T-helper 22 cell (primary cell): Measurements from ENCODE around the gene KDM2B.

Experiments
- DNase-seq: peaks from one replicate; pipeline ENCODE4 v3.0.0-alpha.2; 2020; ENCODE audit warnings: low read depth

Gene KDM2B

DNA sequence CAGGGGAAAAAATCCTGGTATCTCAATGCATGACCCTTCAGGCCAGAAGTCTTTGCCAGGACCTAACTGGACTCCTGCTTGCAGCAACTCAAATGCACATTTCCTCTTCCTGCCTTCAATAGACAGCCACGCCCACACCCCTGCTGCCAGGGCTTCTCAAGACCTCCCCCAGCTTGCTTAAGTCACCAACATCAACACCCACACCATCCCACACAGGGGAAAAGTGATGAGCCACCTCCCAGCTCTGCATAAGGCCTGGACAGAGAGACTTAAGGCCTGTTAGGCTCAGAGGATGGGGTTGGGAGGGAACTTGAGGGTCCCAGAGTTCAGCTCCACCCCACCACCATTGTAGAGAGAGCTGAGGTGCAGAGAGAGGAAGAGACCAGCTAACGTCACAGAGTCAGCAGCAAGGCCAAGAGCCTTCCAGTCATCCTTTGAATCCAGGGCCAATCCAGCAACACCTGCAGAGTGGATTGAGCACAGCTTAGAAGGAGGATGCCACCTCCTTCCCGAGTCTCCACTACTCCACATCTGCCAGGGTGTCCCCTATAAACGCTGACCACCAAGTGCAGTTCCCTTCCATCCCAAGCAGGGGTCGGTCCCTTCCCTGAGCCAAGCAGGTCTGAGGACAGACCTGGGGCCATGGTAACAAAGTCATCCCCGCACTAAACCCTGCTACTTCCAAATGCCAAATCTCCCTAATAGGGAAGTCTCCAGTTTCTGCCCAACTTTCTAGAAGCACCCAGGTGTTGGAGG lies 50.0 kb downstream of the KDM2B start:
- DNase-seq = peak; percentile 52

DNA sequence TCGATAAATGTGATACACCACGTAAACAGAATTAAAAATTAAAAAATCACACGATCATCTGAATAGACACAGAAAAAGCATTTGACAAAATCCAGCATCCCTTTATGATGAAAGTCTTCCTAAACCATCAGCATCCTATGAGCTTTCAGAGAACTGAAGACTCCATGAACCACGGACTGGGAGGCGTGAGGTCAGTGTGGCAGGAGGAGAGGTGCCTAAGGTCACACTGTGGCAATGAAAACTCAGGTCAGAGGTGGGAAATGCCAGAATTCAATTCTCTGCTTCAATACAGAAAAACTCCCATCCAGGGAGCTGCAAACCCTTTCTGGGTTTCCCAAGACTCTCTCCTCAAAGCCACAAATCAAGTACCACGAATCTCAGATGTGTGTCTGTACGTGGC lies 51.6 kb downstream of the KDM2B start:
- DNase-seq = no peak

DNA sequence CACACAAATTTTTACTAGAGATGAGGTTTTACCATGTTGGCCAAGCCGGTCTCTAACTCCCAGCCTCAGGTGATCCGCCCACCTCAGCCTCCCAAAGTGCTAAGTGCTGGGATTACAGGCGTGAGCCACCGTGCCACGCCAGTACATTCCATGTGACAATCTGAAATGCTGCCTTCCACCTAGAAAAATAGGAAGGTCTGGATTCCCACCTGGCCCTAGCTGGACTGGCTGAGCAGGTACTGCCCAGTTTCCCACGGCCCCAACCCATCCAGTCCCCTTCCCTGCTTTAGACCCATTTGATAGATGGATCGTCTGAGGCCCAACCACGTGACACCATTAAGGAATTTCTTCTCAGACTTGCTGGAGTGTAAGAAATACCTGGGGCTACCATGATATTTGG lies 55.4 kb downstream of the KDM2B start:
- DNase-seq = no peak

DNA sequence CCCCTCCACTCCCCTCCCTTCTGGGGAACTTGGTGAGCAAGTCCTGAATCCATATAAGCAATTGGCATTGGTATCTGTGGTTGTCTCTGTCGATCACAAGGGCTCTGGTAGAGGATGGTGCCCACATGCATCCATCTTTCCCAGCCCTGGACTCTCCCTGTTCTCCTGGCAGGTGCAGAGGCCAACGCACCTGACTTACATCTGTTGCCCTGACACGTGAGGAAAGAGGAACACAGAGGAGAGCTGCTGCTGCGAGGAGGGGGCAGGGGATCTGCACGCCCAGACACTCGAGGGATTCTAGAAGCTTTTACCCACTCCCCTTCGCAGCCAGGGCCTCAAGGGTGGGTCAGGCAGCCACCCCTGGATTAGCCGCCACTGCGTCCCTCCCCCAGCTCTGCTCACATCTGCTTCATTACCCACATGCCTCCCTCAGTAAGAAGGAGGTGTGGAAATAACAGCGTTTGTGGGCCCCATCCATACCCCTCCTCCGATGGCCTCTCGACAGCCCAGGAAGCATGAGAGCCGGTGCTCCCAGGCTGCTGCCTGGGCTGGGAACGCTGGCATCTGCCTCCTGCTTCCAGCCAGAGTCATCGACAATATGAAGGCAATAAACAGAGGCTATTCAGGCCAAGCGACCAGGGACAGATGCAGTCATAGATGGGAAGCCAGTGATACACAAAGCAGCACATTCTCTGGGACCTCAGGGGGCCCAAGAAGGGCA lies 56.5 kb downstream of the KDM2B start:
- DNase-seq = no peak

DNA sequence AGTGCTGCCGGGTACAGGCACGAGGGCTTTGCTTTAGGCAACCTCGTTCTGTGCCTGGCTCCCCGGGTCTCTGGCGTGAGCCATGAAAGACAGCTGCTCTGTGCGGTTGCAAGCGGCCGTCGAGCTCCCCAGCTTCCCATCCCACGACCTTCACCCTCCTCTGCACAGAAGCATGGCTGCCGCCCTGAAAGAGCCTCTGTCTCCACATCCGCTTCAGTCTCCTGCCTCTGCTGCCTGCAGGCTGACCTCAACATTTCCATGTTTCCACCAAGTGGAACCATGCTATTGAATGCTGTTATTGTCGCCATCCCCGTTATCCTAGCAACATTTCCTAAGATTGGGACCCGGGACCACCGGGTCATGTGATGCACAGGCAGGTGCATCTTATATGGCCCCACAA lies 57.1 kb downstream of the KDM2B start:
- no peak for DNase-seq

GRCh38 chr12:121522971-121523370 lies 57.9 kb downstream of the KDM2B start:
- DNase-seq = no peak

- no peak for DNase-seq
Measured at GRCh38 chr12:121520586-121521086, 60.2 kb downstream of the KDM2B start.

- DNase-seq = no peak
Measured at GRCh38 chr12:121520119-121520518, 60.7 kb downstream of the KDM2B start.

DNA sequence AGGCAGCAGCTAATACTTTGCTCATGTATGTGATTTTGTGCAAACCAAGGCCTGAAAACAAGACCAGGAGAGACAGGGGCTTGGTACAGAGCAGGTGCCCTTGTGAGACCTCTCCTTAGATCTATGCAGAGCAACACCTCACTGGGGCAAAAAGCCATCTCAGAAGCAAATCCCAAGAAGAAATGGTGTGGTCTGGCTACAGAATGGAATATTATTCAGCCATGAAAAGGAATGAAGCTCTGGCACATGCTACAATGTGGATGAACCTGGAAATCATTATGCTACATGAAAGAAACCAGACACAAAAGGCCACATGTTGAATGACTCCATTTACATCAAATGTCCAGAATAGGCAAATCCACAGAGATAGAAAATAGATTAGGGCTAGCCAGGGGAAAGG lies 61.6 kb downstream of the KDM2B start:
- no peak for DNase-seq

- DNase-seq = no peak
Measured at GRCh38 chr12:121518656-121519055, 62.2 kb downstream of the KDM2B start.

GRCh38 chr12:121516437-121517011 lies 64.3 kb downstream of the KDM2B start:
- DNase-seq = no peak

GRCh38 chr12:121515615-121516014 lies 65.2 kb downstream of the KDM2B start:
- DNase-seq = no peak

DNA sequence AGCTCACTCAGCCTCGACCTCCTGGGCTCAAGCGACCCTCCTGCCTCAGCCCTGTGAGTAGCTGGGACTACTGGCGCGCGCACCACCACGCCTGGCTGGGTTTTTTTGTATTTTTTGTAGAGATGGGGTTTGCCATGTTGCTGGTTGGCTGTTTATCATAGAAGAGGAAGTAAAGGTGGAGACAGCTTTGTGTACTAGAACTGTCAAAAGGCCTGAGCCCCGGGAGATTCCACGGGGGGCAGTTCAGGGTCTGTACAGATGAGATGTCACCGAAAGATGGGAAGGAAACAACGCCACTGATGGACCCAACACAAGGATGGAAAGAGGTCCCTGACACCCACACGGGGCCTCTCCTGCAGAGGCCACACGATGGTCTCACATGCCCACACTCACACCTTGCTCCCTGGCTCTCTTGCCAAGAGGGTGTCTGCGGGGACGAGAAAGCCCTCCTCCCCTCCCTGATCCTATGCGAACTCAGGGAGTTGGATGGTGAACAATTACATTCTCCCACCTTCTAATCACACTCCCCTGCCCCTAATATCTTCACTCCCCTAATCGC lies 66.6 kb downstream of the KDM2B start:
- no peak for DNase-seq

DNA sequence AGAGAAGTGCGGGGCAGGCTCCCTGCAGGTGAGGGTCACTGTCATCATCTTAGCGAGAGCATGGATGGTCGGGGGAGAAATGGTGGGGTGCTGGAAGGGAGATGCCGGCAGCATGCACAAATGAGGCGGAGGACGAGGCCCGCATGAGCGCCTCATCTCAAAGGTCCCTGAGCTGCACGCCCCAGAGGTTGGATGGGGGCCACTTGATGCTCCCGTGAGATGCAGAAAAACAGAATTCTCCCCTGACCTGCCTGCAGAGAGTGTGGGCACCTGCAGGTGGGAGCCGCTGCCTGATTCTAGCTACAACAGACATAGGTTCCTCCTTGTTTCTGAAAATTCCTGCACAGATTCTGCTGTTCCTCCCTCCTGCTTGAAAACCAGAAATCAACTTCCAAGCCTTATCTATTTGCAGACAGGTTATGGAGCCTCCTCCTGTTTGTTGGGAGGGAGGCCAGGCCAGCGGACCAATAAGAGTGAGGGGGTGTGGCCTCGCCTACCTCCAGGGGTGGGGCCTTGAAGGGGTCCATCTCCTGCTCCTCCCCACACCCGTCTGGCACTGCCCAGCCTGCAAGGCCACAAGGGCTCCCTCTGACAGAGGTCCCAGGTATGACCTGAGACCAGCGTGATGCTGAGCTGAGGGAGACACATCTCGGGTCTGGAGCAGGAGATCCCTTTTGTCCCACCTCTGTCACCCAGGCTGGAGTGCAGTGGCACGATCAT lies 67.2 kb downstream of the KDM2B start:
- no peak for DNase-seq

DNA sequence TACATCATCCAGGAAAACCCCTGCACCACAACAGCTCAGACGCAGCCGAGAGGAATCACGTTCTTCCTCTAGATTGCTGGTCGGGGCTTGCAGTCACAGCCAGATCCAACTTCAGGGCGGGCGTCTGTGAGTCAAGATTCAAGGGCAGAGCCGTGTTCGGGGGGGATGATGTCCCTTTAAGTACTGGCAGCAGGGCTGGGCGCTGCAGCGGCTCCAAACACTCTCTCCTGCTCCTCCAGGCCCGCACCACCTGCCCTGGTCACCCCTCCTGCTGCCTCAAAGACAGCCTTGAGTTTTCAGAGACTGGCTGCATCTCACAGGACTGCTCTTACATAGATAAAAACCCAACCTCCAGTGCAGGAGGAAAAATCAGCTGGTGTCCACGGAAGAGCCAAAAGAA lies 68.3 kb downstream of the KDM2B start:
- no peak for DNase-seq

GRCh38 chr12:121511916-121512315 lies 68.9 kb downstream of the KDM2B start:
- DNase-seq = no peak

DNA sequence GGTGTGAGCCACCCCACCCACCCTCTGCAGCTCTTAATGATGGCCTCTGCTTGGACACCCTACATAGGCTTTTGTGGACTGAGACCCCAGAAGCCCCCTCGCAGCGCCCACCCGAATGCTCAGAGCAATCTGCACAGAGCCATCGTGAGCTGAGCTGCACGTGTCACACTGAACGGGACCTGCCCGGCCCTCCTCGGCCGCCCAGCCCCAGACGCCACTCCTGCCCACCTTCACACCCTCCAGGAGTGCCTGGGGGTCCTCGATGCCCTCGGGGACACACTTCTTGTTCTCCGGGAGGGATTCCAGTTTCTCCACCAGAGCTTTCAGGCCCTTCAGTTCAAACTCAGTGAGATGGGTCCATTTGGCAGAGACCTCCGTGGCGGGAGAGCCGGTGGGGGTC lies 71.5 kb downstream of the KDM2B start:
- no peak for DNase-seq

GRCh38 chr12:121508533-121508932 lies 72.3 kb downstream of the KDM2B start:
- DNase-seq = no peak

- no peak for DNase-seq
Measured at GRCh38 chr12:121507984-121508383, 72.8 kb downstream of the KDM2B start.

DNA sequence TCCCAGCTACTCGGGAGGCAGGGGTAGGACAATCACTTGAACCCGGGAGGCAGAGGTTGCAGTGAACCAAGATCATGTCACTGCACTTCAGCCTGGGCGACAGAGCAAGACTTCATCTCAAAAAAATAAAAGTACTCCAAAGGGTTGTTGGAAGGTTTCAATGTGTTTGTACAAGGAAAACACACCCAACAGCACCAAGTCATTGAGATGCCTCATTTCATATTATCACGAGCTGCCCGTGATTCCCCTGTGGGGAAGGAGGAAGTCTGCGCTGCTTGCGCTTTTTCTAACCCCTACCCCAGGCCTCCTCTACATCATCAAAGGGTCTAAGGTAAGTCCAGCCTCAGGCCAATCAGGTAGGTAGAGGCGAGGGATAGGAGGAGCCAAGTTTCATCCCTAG lies 73.6 kb downstream of the KDM2B start:
- no peak for DNase-seq

DNA sequence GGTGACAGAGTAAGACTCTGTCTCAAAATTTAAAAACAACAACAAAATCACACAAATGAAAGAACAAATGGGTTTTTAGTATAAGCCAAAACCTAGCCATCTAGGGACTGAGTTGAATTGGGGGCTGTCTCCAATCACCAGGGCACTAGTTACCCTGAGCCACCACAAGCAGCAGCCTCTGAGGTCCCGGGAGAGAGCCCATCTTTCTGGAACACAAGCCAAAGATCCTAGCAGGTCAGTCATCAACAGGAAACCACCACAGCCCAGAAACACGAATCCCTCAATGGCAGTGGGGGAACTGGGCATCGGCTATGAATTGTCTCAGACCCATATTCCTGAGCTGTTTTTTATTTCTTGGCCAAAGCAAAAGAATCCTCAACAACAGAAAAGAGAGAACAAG lies 75.3 kb downstream of the KDM2B start:
- DNase-seq = no peak

DNA sequence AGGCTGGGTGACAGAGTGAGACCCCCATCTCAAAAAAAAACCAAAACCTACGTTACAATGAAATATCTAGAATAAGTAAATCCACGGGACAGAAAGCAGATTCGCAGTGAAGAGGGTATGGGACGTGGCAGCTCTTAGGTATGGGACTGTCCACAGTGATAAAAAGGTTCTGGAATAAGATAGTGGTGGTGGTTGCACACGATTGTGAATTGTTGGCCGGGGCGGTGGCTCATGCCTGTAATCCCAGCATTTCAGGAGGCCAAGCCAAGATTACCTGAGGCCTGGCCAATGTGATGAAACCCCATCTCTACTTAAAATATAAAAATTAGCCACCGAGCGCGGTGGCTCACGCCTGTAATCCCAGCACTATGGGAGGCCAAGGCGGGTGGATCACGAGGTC lies 76.3 kb downstream of the KDM2B start:
- DNase-seq = no peak
